Endothelial cell of umbilical vein (primary cell): Measurements from ENCODE around the gene CHN2.

Experiments
- EZH2 ChIP-seq: IDR thresholded peaks from 2 replicates; pipeline ENCODE4 v1.6.1; 2012; ENCODE audit warnings: borderline replicate concordance, low read depth, mild to moderate bottlenecking, moderate library complexity, low read length, inconsistent platforms; ENCODE audit not compliant: severe bottlenecking
- FOS ChIP-seq: IDR thresholded peaks from 2 replicates; pipeline ENCODE4 v1.6.1; 2011; ENCODE audit warnings: mild to moderate bottlenecking, low read length, moderate library complexity, borderline replicate concordance; ENCODE audit not compliant: insufficient read depth
- MYC ChIP-seq: IDR thresholded peaks from one replicate; pipeline ENCODE4 v1.6.1; 2011; ENCODE audit warnings: mild to moderate bottlenecking, low read depth, low read length
- POLR2A ChIP-seq: IDR thresholded peaks from 2 replicates; pipeline ENCODE4 v1.6.1; 2012; ENCODE audit warnings: low read depth, mild to moderate bottlenecking, control low read depth, low read length
- POLR2AphosphoS5 ChIP-seq: IDR thresholded peaks from 2 replicates; pipeline ENCODE4 v1.6.1; 2012; ENCODE audit warnings: low read depth, mild to moderate bottlenecking, control low read depth, low read length, moderate library complexity; ENCODE audit not compliant: insufficient read depth
- TF ChIP-seq, protein P1 (sequence below), 2 donors: IDR thresholded peaks; 1 replicate in 1 of 2; 2 replicates in 1 of 2; pipeline ENCODE4 v1.5.1; 2011; ENCODE audit warnings: low read length in 2 of 2, mild to moderate bottlenecking in 2 of 2, moderate library complexity in 2 of 2, control low read depth in 1 of 2, inconsistent platforms in 1 of 2, low read depth in 1 of 2; ENCODE audit not compliant: insufficient read depth in 1 of 2; ENCODE audit errors: extremely low read depth in 1 of 2
- TF ChIP-seq, protein P2 (sequence below): IDR thresholded peaks from 2 replicates; pipeline ENCODE4 v1.6.1; 2011; ENCODE audit not compliant: insufficient read depth, insufficient read length

DNA sequence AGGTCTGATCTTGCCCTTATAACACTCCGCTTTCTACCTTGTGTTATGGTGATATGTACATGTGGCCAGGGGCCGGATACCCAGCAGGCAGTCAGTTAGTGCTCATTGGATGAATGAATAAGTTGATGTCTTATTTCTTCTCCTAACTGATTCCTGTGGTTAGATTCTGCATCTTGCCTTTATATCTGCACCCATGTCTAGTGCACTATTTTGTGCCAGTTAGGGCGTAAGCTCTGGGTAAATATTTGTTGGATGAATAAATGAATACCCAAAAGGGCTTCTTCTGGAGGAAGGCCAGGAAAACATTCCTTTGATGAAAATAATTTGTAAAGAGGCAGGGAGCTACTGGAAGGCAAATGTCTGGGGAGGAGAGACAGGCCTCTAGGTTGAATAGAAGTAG, 148.2 kb downstream of the CHN2 start:
- TF ChIP-seq POLR2A (no peak), POLR2AphosphoS5 (no peak), EZH2 (no peak), MYC (no peak), FOS (no peak)
- TF ChIP-seq, protein P1, sequence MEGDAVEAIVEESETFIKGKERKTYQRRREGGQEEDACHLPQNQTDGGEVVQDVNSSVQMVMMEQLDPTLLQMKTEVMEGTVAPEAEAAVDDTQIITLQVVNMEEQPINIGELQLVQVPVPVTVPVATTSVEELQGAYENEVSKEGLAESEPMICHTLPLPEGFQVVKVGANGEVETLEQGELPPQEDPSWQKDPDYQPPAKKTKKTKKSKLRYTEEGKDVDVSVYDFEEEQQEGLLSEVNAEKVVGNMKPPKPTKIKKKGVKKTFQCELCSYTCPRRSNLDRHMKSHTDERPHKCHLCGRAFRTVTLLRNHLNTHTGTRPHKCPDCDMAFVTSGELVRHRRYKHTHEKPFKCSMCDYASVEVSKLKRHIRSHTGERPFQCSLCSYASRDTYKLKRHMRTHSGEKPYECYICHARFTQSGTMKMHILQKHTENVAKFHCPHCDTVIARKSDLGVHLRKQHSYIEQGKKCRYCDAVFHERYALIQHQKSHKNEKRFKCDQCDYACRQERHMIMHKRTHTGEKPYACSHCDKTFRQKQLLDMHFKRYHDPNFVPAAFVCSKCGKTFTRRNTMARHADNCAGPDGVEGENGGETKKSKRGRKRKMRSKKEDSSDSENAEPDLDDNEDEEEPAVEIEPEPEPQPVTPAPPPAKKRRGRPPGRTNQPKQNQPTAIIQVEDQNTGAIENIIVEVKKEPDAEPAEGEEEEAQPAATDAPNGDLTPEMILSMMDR (IDR thresholded peaks at IDR 0.05; ENCODE audit: extremely low read depth in 1 of 2, insufficient read depth in 1 of 2, low read depth in 1 of 2, low read length in 2 of 2) = no peak
- TF ChIP-seq, protein P2, sequence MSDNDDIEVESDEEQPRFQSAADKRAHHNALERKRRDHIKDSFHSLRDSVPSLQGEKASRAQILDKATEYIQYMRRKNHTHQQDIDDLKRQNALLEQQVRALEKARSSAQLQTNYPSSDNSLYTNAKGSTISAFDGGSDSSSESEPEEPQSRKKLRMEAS = no peak
